GM19372 (cell line): ENCODE data around the gene RXFP2.

Source experiments
- ATAC-seq: cut with Tn5 transposase; IDR thresholded peaks from one replicate; pipeline ENCODE4 v1.9.1; 2021; ENCODE audit warnings: mild to moderate bottlenecking, low read depth, moderate library complexity; ENCODE audit not compliant: unreplicated experiment

RXFP2 gene

GRCh38 chr13:31739226-31739625 lies at the start of gene RXFP2:
RXFP2 (plus strand) TSS chr13:31739526; CDS start chr13:31739613, 87 bp downstream.
- ATAC-seq = no peak

- ATAC-seq = no peak
Measured at GRCh38 chr13:31697290-31697689, 42.0 kb upstream of the RXFP2 start.

- ATAC-seq = no peak
Measured at GRCh38 chr13:31699650-31700049, 39.7 kb upstream of the RXFP2 start.

GRCh38 chr13:31703780-31704179 lies 35.5 kb upstream of the RXFP2 start:
- ATAC-seq = no peak

GRCh38 chr13:31706105-31706504 lies 33.2 kb upstream of the RXFP2 start:
- no peak for ATAC-seq

- no peak for ATAC-seq
Measured at GRCh38 chr13:31717583-31717982, 21.7 kb upstream of the RXFP2 start.

- ATAC-seq = no peak
Measured at GRCh38 chr13:31719214-31719613, 20.1 kb upstream of the RXFP2 start.

- no peak for ATAC-seq
Measured at GRCh38 chr13:31722673-31723072, 16.7 kb upstream of the RXFP2 start.

GRCh38 chr13:31725841-31726240 lies 13.5 kb upstream of the RXFP2 start:
- no peak for ATAC-seq

GRCh38 chr13:31731921-31732320 lies 7.4 kb upstream of the RXFP2 start:
- no peak for ATAC-seq

- no peak for ATAC-seq
Measured at GRCh38 chr13:31733066-31733465, 6.3 kb upstream of the RXFP2 start.

GRCh38 chr13:31733647-31734046 lies 5.7 kb upstream of the RXFP2 start:
- no peak for ATAC-seq

GRCh38 chr13:31742097-31742734 lies 2.9 kb downstream of the RXFP2 start:
- peak; percentile 94 for ATAC-seq

GRCh38 chr13:31747291-31747690 lies 8.0 kb downstream of the RXFP2 start:
- no peak for ATAC-seq

- no peak for ATAC-seq
Measured at GRCh38 chr13:31747966-31748365, 8.6 kb downstream of the RXFP2 start.

GRCh38 chr13:31749929-31750328 lies 10.6 kb downstream of the RXFP2 start:
- no peak for ATAC-seq

- ATAC-seq = no peak
Measured at GRCh38 chr13:31755211-31755610, 15.9 kb downstream of the RXFP2 start.

GRCh38 chr13:31755803-31756212 lies 16.5 kb downstream of the RXFP2 start:
- no peak for ATAC-seq

GRCh38 chr13:31756346-31756745 lies 17.0 kb downstream of the RXFP2 start:
- no peak for ATAC-seq

GRCh38 chr13:31761951-31762350 lies 22.6 kb downstream of the RXFP2 start:
- no peak for ATAC-seq

GRCh38 chr13:31764556-31764955 lies 25.2 kb downstream of the RXFP2 start:
- ATAC-seq = no peak

- no peak for ATAC-seq
Measured at GRCh38 chr13:31765138-31765785, 25.9 kb downstream of the RXFP2 start.
